Putamen (tissue), 1 donor: ENCODE data around the gene CYP2S1.
"Not testable (repeated sequence)": the region's sequence is repeated elsewhere in the genome, so short reads cannot be mapped to it uniquely, and the experiment has no call there.

ENCODE experiments used
- DNase-seq: peaks from one replicate; pipeline ENCODE4 v3.0.0-alpha.2; 2016; ENCODE audit warnings: low spot score

CYP2S1 gene

GRCh38 chr19:41226874-41227390 lies 33.9 kb downstream of the CYP2S1 start:
- no peak for DNase-seq

- DNase-seq: no peak
Measured at GRCh38 chr19:41228486-41228885, 35.5 kb downstream of the CYP2S1 start.

- DNase-seq: not testable (repeated sequence)
Measured at GRCh38 chr19:41229338-41229737, 36.3 kb downstream of the CYP2S1 start.

- no peak for DNase-seq
Measured at GRCh38 chr19:41230067-41230857, 37.2 kb downstream of the CYP2S1 start.

GRCh38 chr19:41232686-41233085 lies 39.7 kb downstream of the CYP2S1 start:
- no peak for DNase-seq

GRCh38 chr19:41233748-41234240 lies 40.8 kb downstream of the CYP2S1 start:
- DNase-seq: peak; percentile 42

GRCh38 chr19:41234512-41235168 lies 41.6 kb downstream of the CYP2S1 start:
- DNase-seq: no peak

GRCh38 chr19:41235480-41235879 lies 42.5 kb downstream of the CYP2S1 start:
- DNase-seq: no peak

- DNase-seq: no peak
Measured at GRCh38 chr19:41238244-41238643, 45.2 kb downstream of the CYP2S1 start.

- DNase-seq: no peak
Measured at GRCh38 chr19:41239363-41239762, 46.3 kb downstream of the CYP2S1 start.

- no peak for DNase-seq
Measured at GRCh38 chr19:41239961-41240574, 47.0 kb downstream of the CYP2S1 start.

- DNase-seq: no peak
Measured at GRCh38 chr19:41241859-41242258, 48.8 kb downstream of the CYP2S1 start.

- DNase-seq: no peak
Measured at GRCh38 chr19:41244117-41244516, 51.1 kb downstream of the CYP2S1 start.

GRCh38 chr19:41245843-41246242 lies 52.8 kb downstream of the CYP2S1 start:
- no peak for DNase-seq

- DNase-seq: no peak
Measured at GRCh38 chr19:41248895-41249294, 55.9 kb downstream of the CYP2S1 start.

- DNase-seq: no peak
Measured at GRCh38 chr19:41249707-41250423, 56.8 kb downstream of the CYP2S1 start.

GRCh38 chr19:41253660-41254059 lies 60.6 kb downstream of the CYP2S1 start:
- DNase-seq: no peak

- DNase-seq: no peak
Measured at GRCh38 chr19:41255171-41255570, 62.2 kb downstream of the CYP2S1 start.
